Natural killer cell (primary cell): ENCODE measurements around the gene FERMT3. TPM values are rescaled to one million over a fixed set of nuclear protein-coding genes. Genes with fewer than 3 reads are reported as not detected.

Experiments
- ATAC-seq, 3 donors: fragments of 150-1000 bp in 2 of 3; fragments of 200-7000 bp in 1 of 3; cut with Tn5 transposase; 1 replicate in 1 of 3; 2 replicates in 2 of 3; pipeline ENCODE4 v1.10.0; 2021; ENCODE audit warnings: mild to moderate bottlenecking in 2 of 3, moderate library complexity in 2 of 3
- DNase-seq, 2 donors: peaks; one replicate each; pipeline versions ENCODE4 v3.0.0 to v3.0.0-alpha.2; 2013 to 2021; ENCODE audit warnings: mixed read lengths in 1 of 2
- H3K27ac ChIP-seq: one replicate; pipeline ENCODE4 v1.5.1; 2013; ENCODE audit warnings: mild to moderate bottlenecking, low read length
- H3K27me3 ChIP-seq: one replicate; pipeline ENCODE4 v1.6.1; 2013; ENCODE audit warnings: low read length; ENCODE audit not compliant: control insufficient read depth, insufficient read depth
- H3K36me3 ChIP-seq: one replicate; pipeline ENCODE4 v1.6.1; 2013; ENCODE audit warnings: low read length; ENCODE audit not compliant: control insufficient read depth, insufficient read depth
- H3K4me1 ChIP-seq: one replicate; pipeline ENCODE4 v1.6.1; 2013; ENCODE audit warnings: low read length; ENCODE audit not compliant: control insufficient read depth, insufficient read depth
- H3K4me3 ChIP-seq: one replicate; pipeline ENCODE4 v1.5.1; 2013; ENCODE audit warnings: low read length
- H3K9me3 ChIP-seq: one replicate; pipeline ENCODE4 v1.6.1; 2013; ENCODE audit warnings: low read length; ENCODE audit not compliant: control insufficient read depth, insufficient read depth
- H3K27ac Mint-ChIP-seq, 2 donors: one replicate each; pipeline ENCODE4 v1.8.0; 2022; ENCODE audit warnings: mild to moderate bottlenecking in 2 of 2, mixed read lengths in 2 of 2, moderate library complexity in 1 of 2
- H3K27me3 Mint-ChIP-seq, 2 donors: one replicate each; pipeline ENCODE4 v1.8.0; 2022; ENCODE audit warnings: low read depth in 2 of 2, mixed read lengths in 2 of 2
- H3K36me3 Mint-ChIP-seq: one replicate; pipeline ENCODE4 v1.8.0; 2022; ENCODE audit warnings: mixed read lengths
- H3K4me1 Mint-ChIP-seq, 2 donors: one replicate each; pipeline ENCODE4 v1.8.0; 2022; ENCODE audit warnings: mixed read lengths in 2 of 2
- H3K4me3 Mint-ChIP-seq: one replicate; pipeline ENCODE4 v1.8.0; 2022; ENCODE audit warnings: mild to moderate bottlenecking, moderate library complexity, mixed read lengths
- H3K9me3 Mint-ChIP-seq, 2 donors: one replicate each; pipeline ENCODE4 v1.8.0; 2022; ENCODE audit warnings: mixed read lengths in 2 of 2
- WGBS: methylation state at CpG from one replicate; pipeline ENCODE4 v1.1.7; 2013; ENCODE audit warnings: missing lambda C conversion rate; ENCODE audit not compliant: insufficient coverage; 5-methylcytosine and 5-hydroxymethylcytosine counted together
- intact Hi-C: fragments of 100-400 bp; cut with micrococcal nuclease; formaldehyde crosslinking; loops from one replicate; pipeline ENCODE4 v1.14.2; 2022
- total RNA-seq, 4 donors: library from RNA; stranded (reverse); fragments of 120-200 nt in 1 of 4; gene quantifications; one replicate each; pipeline versions ENCODE4 v1.2.3 to v1.2.4, GENCODE V29; 2013 to 2022
- TF ChIP-seq, protein P1 (sequence below): fragments of 200-600 bp; IDR thresholded peaks from one replicate; pipeline ENCODE4 v1.8.0; 2022; ENCODE audit warnings: antibody characterized with exemption

FERMT3 gene
- total RNA-seq, 3 donors from 2014 or later (not counting 1 experiment from before 2014, with no cell fraction given) = 194 to 202 (median 196) TPM

GRCh38 chr11:64231546-64231945 is 25.0 kb downstream of the FERMT3 start:
- Mint-ChIP-seq H3K27ac (peak overlapping the region; percentile 48 to 93), H3K36me3 (no peaks in the 10 kb centered on the region), H3K4me1 (peaks cover 22 to 43% of the 10 kb centered on the region in 2 donors), H3K27me3 (no peaks in the 10 kb centered on the region), H3K9me3 (no peaks in the 10 kb centered on the region), H3K4me3 (peak overlapping the region; percentile 81)
- TF ChIP-seq, protein P1, sequence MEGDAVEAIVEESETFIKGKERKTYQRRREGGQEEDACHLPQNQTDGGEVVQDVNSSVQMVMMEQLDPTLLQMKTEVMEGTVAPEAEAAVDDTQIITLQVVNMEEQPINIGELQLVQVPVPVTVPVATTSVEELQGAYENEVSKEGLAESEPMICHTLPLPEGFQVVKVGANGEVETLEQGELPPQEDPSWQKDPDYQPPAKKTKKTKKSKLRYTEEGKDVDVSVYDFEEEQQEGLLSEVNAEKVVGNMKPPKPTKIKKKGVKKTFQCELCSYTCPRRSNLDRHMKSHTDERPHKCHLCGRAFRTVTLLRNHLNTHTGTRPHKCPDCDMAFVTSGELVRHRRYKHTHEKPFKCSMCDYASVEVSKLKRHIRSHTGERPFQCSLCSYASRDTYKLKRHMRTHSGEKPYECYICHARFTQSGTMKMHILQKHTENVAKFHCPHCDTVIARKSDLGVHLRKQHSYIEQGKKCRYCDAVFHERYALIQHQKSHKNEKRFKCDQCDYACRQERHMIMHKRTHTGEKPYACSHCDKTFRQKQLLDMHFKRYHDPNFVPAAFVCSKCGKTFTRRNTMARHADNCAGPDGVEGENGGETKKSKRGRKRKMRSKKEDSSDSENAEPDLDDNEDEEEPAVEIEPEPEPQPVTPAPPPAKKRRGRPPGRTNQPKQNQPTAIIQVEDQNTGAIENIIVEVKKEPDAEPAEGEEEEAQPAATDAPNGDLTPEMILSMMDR = no peak
- Histone ChIP-seq H3K27me3 (no peaks in the 10 kb centered on the region), H3K9me3 (no peaks in the 10 kb centered on the region), H3K27ac (no peak overlapping the region), H3K4me3 (no peak overlapping the region), H3K36me3 (peaks cover 2% of the 10 kb centered on the region), H3K4me1 (peaks cover 65% of the 10 kb centered on the region)
- 89% methylated on average over 7 of the region's 7 CpGs for WGBS
- DNase-seq (no peak), ATAC-seq (no peak)
- intact Hi-C loops = no loop called here

- intact Hi-C loops = no loop called here
- TF ChIP-seq, protein P1 = no peak
- Mint-ChIP-seq H3K36me3 (no peaks in the 10 kb centered on the region), H3K4me1 (peaks cover 15 to 40% of the 10 kb centered on the region in 2 donors), H3K9me3 (no peaks in the 10 kb centered on the region), H3K27ac (peak overlapping the region; percentile 65 to 93), H3K4me3 (peak overlapping the region; percentile 64), H3K27me3 (no peaks in the 10 kb centered on the region)
- peak in 1 of 2 donors; percentile 28 for DNase-seq
- Histone ChIP-seq H3K4me3 (no peak overlapping the region), H3K27me3 (no peaks in the 10 kb centered on the region), H3K36me3 (peaks cover 2% of the 10 kb centered on the region), H3K27ac (no peak overlapping the region), H3K9me3 (no peaks in the 10 kb centered on the region), H3K4me1 (peaks cover 57% of the 10 kb centered on the region)
- 89% methylated on average over 15 of the region's 15 CpGs for WGBS
- ATAC-seq = no peak
Observed at GRCh38 chr11:64232182-64232966, 25.9 kb downstream of the FERMT3 start.

DNA sequence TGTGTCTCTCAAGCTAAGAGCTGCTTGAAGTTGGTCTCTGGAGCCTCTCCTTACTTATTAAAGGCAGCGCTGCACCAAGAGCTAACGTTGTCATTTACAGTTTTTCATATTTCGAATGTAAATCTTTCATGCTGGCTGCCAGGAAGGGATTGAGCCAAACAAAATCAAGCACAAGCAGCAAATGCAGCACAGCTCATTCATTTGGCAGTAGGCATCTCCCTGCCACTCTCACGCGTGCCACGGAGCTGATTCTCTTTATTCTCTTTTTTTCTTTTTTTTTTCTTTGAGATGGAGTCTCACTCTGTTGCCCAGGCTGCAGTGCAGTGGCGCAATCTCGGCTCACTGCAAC is 26.4 kb downstream of the FERMT3 start:
- ATAC-seq (no peak), DNase-seq (no peak)
- no peaks in the 10 kb centered on the region for H3K36me3 Mint-ChIP-seq
- Histone ChIP-seq H3K27me3 (no peaks in the 10 kb centered on the region), H3K36me3 (peaks cover 5% of the 10 kb centered on the region), H3K9me3 (no peaks in the 10 kb centered on the region), H3K4me3 (no peak overlapping the region), H3K27ac (no peak overlapping the region), H3K4me1 (peaks cover 59% of the 10 kb centered on the region)
- TF ChIP-seq, protein P1 = no peak
- no peaks in the 10 kb centered on the region for H3K9me3 Mint-ChIP-seq
- 94% methylated on average over 8 of the region's 8 CpGs for WGBS
- H3K4me3 Mint-ChIP-seq = peak overlapping the region; percentile 42
- peaks cover 13 to 34% of the 10 kb centered on the region in 2 donors for H3K4me1 Mint-ChIP-seq
- peak overlapping the region; percentile 65 to 93 for H3K27ac Mint-ChIP-seq
- H3K27me3 Mint-ChIP-seq = no peaks in the 10 kb centered on the region
- intact Hi-C loops = no loop called here
